ENCODE measurements around the gene HDAC7.
"Not testable (repeated sequence)": the region's sequence is repeated elsewhere in the genome, so short reads cannot be mapped to it uniquely, and the experiment has no call there.

The HDAC7 gene

DNA sequence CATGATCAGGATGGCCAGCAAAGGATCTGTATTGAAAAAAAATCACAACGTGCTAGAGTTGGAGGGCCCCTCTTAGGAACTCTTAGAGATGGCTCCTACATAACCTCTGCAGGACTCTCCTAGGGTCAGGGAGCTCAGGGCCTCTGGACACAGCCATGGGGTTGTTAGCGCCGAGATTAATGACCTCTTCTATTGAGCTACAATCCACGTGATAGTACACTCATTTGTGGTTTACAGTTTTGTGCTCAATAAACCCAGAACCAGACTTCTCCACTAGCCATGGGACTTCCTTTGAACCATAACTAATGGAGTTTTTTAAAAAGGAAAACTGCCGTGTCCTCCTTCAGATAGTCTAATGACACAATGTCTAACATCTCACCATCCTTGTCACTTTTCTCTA, 29.6 kb upstream of the HDAC7 start:
- no peak for DNase-seq (ENCODE audit: low read depth, low spot score)

DNA sequence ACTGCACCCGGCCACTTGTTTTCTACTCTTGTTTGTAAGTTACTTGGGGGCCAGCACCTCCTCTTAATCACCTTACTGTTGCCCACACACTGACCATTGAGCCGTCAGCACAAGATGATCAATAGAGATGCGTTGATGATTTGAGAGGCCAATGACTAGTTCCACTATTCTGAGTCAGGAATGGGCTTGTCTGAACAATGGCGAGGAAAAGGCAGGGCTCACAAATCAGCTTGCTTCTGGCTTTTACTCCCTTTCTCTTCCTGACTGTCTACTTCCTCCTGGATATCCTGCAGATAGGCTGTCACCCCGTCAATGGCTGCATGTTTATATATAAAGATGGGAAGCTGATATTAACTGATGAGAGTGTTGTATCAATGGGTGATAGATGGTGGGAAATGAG, 29.1 kb upstream of the HDAC7 start:
- no peak for DNase-seq (ENCODE audit: low read depth, low spot score)

DNA sequence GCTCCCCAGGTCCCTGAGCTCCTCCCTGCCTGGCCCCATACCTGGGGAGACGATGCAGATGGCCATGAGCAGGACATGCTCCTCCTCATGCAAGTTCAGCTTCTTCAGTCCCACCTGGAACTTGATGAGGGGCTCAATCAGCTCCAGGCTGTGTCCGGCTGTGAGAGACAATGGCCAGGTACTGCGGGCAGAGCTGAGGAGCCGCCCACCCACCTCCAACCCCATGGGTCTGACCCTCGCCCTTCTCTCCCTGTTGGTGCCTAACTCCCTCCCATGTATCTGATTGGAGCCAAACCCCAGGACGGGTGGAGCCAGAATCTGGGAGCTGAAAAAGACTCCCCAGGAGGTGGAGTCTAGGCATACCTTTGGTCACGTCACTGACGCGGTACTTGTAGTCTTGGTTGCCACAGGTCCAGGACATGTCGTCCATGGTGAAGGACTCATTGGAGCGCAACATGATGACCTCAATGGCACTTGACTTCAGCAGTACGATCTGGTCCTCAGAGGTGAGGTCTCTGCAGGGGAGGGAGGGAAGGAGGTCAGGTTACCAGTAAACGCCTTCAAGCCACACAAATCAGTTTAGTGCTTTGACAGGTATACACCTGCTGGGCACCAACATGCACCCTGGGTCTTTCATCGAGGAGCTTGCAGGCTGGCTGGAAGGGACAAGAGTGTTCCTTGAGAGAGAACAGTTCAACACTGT, 26.7 kb upstream of the HDAC7 start:
- DNase-seq (ENCODE audit: low read depth, low spot score) = no peak

DNA sequence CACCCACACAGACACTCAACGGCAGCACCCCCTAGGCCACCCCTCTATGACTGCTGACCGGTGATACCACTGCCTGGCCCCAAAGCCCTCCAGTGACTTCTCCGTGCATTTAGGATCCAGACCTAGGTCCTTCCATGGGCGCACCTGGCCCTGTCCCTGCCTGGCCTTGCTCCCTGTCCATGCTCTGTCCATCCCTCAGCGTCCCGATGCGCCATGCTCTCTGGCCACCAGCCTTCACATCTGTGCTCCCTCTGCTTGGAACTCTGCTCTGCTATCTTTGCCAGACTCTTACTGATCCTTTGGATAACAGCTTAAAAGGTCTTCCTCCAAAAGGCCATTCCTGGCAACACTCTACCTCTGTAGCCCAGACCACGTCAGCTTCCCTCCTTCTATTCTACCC, 25.4 kb upstream of the HDAC7 start:
- no peak for DNase-seq (ENCODE audit: low read depth, low spot score)

DNA sequence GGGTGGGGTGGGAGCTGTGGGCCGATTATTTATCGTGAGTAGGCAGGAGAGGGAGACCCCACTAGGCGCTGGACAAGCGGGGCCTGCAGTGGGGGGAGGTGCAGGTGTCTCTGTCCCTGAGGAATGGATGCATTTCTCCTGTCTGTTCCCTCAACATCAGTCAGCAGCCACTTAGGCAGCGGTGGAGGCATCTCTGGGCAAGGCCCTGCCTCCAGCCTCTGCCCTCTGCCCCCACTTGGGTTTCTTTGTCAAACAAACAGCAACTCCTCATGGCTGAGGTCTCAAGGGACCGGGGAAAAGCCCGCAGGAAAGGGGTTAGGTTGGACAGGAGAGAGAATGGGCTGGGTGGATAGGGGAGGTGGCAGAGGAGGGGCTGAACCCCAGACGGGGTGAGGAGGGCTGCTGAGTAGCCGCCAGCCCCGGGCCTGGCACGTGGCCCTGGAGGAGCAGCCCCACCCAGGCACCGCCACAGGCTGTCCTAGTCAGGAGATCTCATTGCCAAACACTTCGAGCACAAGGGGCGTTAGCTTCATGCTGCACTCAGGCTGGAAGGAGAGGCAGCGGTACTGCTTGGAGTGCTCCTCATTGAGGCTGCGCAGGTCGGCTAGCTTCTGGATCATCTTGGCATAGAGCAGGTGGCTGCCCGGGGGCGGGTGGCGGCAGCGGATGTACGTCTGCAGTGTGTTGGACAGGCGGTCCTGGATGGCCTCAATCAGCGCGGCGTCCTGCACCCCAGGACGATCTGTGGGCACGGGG, 24.7 kb upstream of the HDAC7 start:
- no peak for DNase-seq (ENCODE audit: low read depth, low spot score)

DNA sequence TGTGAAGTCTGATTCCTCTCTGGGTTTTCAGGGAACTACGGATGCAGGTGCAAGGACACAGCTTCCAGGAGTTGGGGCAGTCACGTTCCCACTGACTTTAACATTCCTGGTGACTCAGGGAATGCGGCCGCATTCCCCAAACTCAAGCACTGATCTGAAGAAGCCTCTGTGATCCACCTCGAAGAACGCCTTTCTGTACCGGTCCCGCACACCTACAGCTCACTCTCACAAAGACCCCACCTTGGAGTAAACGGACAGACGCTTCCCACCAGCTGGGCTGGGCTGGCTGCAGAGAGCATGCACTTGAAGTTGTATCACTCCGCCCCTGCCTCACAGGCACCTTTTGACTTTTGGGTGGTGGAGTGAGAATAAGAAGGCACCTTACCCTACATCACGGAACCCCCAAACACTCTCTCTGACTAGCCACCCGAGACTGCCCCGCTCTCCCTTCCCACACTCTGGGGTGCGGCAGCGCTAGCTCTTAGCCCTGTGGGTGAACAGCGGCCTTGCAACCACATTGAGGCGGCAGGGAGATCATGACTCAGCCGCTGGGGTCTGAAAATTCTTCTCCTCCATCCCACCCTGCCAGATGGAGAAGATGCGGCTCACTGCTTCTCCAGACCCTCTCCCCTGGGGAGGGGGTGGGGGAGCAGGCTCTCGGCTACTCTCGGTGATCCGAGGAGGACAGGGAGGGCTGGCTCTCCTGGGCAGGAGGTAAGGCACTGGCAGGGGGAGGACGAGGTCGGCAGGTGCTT, 23.7 kb upstream of the HDAC7 start:
- no peak for DNase-seq (ENCODE audit: low read depth, low spot score)

GRCh38 chr12:47842543-47842942, 22.8 kb upstream of the HDAC7 start:
- DNase-seq (ENCODE audit: low read depth, low spot score) = not testable (repeated sequence)

- DNase-seq (ENCODE audit: low read depth, low spot score) = no peak
Measured at GRCh38 chr12:47841910-47842309, 22.2 kb upstream of the HDAC7 start.

- no peak for DNase-seq (ENCODE audit: low read depth, low spot score)
Measured at GRCh38 chr12:47841501-47841900, 21.8 kb upstream of the HDAC7 start.

DNA sequence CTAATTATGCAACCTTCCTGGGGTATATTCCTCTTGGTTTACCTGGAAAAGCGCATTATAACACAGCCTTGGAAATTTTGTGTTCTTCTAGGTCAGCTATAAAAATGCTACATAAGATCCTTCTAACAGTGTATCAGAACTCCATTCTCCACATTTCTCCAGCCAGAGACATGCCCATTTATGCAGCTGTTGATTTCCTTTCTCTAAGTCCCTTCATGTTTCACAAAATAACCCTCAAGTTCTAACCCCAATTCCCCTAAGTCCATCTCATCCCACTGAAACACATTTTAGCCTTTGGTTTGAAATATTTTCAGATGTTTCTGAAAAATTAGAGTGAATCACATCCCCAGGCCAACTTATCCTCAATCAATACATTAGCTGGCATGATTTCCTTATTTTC, 20.9 kb upstream of the HDAC7 start:
- DNase-seq (ENCODE audit: low read depth, low spot score) = no peak

- DNase-seq (ENCODE audit: low read depth, low spot score) = no peak
Measured at GRCh38 chr12:47839214-47839876, 19.6 kb upstream of the HDAC7 start.

GRCh38 chr12:47838286-47838931, 18.7 kb upstream of the HDAC7 start:
- DNase-seq (ENCODE audit: low read depth, low spot score) = no peak

GRCh38 chr12:47837190-47838171, 17.8 kb upstream of the HDAC7 start:
- no peak for DNase-seq (ENCODE audit: low read depth, low spot score)

DNA sequence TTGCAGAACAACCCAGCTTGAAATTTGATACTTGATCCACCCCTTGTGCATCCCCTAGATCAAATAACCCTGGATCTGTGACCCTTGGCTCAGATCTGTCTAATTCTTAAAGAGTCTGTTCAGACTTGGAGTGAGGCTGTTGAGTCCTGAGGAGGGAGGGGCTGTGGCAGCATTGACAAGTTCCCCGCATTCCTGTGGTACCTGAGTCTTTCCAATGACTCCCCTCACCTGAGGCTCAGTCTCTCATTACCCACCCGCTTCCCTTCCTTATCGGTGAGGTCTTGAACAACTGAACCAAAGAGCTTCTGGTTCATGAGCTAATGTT, 16.1 kb upstream of the HDAC7 start:
- DNase-seq (ENCODE audit: low read depth, low spot score) = no peak

DNA sequence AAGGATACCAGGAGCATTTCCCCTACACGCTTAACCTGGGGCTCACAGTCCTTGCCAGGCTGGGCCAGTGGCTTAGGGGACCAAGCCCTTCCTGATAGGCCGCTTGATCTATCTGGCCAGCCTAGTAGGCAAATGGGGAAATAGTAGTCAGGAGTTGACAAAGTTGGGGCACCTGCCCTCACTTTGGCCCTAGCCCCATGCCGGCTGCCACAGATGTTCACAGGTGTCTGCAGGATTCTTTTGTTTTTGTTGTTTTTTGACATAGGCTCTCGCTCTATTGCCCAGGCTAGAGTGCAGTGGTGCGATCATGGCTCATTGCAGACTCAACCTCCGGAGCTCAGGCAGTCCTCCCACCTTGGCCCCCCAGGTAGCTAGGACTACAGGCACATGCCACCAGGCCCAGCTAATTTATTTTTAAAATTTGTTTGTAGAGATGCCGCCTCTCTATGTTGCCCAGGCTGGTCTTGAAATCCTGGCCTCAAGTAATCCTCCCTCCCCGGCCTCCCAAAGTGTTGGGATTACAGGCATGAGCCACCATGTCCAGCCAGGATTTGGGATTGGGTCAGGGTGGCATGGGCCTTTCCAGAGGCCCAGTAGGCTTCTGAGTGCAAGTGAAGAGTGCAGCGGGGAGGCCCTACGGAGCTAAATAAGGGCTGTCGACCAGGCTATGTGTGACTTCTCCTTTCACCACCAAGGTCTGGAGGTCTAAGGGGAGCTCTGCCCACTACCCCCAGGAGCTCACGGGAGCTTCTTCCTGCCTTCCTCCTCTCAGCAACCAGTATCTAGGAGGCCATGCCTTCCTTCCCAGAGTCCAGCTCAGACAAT, 15.5 kb upstream of the HDAC7 start:
- no peak for DNase-seq (ENCODE audit: low read depth, low spot score)

DNA sequence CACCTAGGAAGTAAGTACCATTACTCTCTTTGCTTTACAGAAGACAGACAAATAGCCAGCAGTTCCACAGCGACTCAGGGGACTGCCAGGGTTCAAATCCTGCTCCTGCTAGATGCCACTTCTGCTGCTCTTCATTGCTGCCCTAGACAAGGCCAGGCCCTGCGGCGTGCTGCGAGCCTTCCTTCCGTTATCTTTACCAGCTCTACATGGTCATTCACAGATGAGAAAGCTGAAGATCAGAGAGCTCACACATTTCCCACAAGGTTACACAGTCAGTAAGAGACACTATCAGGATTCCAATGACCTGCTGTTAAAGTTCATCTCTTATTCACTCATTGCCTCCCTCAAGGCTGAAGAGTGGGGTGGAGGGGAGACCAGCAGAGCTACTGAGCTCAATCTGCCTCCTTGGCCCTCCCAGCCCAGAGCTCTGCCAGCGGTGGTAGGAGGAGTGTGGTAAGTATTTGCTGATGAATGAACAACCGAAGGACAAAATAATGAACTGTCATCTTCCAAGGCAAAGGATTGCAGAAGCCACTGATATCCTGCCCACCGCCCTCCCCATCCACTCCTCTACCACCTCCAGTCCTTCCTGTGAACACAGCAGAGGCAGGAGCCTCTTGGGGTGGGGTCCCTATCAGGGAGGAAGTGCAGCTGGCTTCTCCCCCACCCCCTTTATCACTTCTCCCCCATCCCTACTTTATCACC, 14.6 kb upstream of the HDAC7 start:
- DNase-seq (ENCODE audit: low read depth, low spot score) = no peak

- DNase-seq (ENCODE audit: low read depth, low spot score) = no peak
Measured at GRCh38 chr12:47833591-47834012, 13.9 kb upstream of the HDAC7 start.

GRCh38 chr12:47832263-47832933, 12.7 kb upstream of the HDAC7 start:
- DNase-seq (ENCODE audit: low read depth, low spot score) = no peak
